ENCODE results near the gene MSMB.

Gene MSMB

GRCh38 chr10:46073564-46073963 is 27.5 kb upstream of the MSMB start:
- H3K4me3 ChIP-seq (ENCODE audit: low read depth, low read length) = no peak overlapping the region
- TF ChIP-seq MAX (IDR thresholded peaks at IDR 0.05; ENCODE audit: low read depth, low read length) (no peak), POLR2A (IDR thresholded peaks at IDR 0.05; ENCODE audit: extremely low read depth, insufficient read length) (no peak), MYC (IDR thresholded peaks at IDR 0.05; ENCODE audit: low read depth, low read length) (no peak), CTCF (IDR thresholded peaks at IDR 0.05; ENCODE audit: low read depth, low read length) (no peak)
- DNase-seq (ENCODE audit: low read depth) = no peak

- H3K4me3 ChIP-seq (ENCODE audit: low read depth, low read length) = no peak overlapping the region
- no peak for DNase-seq (ENCODE audit: low read depth)
- no peak for TF ChIP-seq MAX (IDR thresholded peaks at IDR 0.05; ENCODE audit: low read depth, low read length)
- TF ChIP-seq CTCF (IDR thresholded peaks at IDR 0.05; ENCODE audit: low read depth, low read length) = no peak
- TF ChIP-seq POLR2A (IDR thresholded peaks at IDR 0.05; ENCODE audit: extremely low read depth, insufficient read length) = no peak
- TF ChIP-seq MYC (IDR thresholded peaks at IDR 0.05; ENCODE audit: low read depth, low read length) = no peak
These were observed 24.7 kb upstream of the MSMB start for GRCh38 chr10:46070749-46071148.

GRCh38 chr10:46069771-46070463 is 23.8 kb upstream of the MSMB start:
- H3K4me3 ChIP-seq (ENCODE audit: low read depth, low read length) = no peak overlapping the region
- TF ChIP-seq CTCF (IDR thresholded peaks at IDR 0.05; ENCODE audit: low read depth, low read length) (peak; percentile 2), MYC (IDR thresholded peaks at IDR 0.05; ENCODE audit: low read depth, low read length) (no peak), MAX (IDR thresholded peaks at IDR 0.05; ENCODE audit: low read depth, low read length) (peak; percentile 58; the same call in 1 of the 2 replicates), POLR2A (IDR thresholded peaks at IDR 0.05; ENCODE audit: extremely low read depth, insufficient read length) (no peak)
- peak; percentile 57 for DNase-seq (ENCODE audit: low read depth)

- H3K4me3 ChIP-seq (ENCODE audit: low read depth, low read length) = no peak overlapping the region
- TF ChIP-seq MAX (IDR thresholded peaks at IDR 0.05; ENCODE audit: low read depth, low read length) = no peak
- TF ChIP-seq MYC (IDR thresholded peaks at IDR 0.05; ENCODE audit: low read depth, low read length) = no peak
- TF ChIP-seq CTCF (IDR thresholded peaks at IDR 0.05; ENCODE audit: low read depth, low read length) = no peak
- no peak for TF ChIP-seq POLR2A (IDR thresholded peaks at IDR 0.05; ENCODE audit: extremely low read depth, insufficient read length)
- DNase-seq (ENCODE audit: low read depth) = no peak
These were observed 22.8 kb upstream of the MSMB start for GRCh38 chr10:46068905-46069304.

GRCh38 chr10:46068117-46068516 is 22.0 kb upstream of the MSMB start:
- DNase-seq (ENCODE audit: low read depth) = no peak
- H3K4me3 ChIP-seq (ENCODE audit: low read depth, low read length) = no peak overlapping the region
- TF ChIP-seq MYC (IDR thresholded peaks at IDR 0.05; ENCODE audit: low read depth, low read length) = no peak
- no peak for TF ChIP-seq CTCF (IDR thresholded peaks at IDR 0.05; ENCODE audit: low read depth, low read length)
- no peak for TF ChIP-seq MAX (IDR thresholded peaks at IDR 0.05; ENCODE audit: low read depth, low read length)
- TF ChIP-seq POLR2A (IDR thresholded peaks at IDR 0.05; ENCODE audit: extremely low read depth, insufficient read length) = no peak

Measured in NB4 (cell line).